Measurements from ENCODE around the gene RBM28. TPM values are rescaled to one million over a fixed set of nuclear protein-coding genes. Genes with fewer than 3 reads are reported as not detected.
A peak's percentile ranks its signal among the peaks of the same experiment; 100 is the strongest.

Gene RBM28, protein sequence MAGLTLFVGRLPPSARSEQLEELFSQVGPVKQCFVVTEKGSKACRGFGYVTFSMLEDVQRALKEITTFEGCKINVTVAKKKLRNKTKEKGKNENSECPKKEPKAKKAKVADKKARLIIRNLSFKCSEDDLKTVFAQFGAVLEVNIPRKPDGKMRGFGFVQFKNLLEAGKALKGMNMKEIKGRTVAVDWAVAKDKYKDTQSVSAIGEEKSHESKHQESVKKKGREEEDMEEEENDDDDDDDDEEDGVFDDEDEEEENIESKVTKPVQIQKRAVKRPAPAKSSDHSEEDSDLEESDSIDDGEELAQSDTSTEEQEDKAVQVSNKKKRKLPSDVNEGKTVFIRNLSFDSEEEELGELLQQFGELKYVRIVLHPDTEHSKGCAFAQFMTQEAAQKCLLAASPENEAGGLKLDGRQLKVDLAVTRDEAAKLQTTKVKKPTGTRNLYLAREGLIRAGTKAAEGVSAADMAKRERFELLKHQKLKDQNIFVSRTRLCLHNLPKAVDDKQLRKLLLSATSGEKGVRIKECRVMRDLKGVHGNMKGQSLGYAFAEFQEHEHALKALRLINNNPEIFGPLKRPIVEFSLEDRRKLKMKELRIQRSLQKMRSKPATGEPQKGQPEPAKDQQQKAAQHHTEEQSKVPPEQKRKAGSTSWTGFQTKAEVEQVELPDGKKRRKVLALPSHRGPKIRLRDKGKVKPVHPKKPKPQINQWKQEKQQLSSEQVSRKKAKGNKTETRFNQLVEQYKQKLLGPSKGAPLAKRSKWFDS
- 62.6 TPM for polyA plus RNA-seq (ENCODE audit: insufficient read length)
- long read RNA-seq, donor 1, full-length matches to known transcripts: 5 of 5 reads
- long read RNA-seq, donor 1, partial matches to known transcripts: 0 of 5 reads
- long read RNA-seq, donor 1, other reads (novel, unspliced or antisense): 0 of 5 reads
- long read RNA-seq, donor 2, full-length matches to known transcripts: 2 of 2 reads
- long read RNA-seq, donor 2, partial matches to known transcripts: 0 of 2 reads
- long read RNA-seq, donor 2, other reads (novel, unspliced or antisense): 0 of 2 reads
- long read RNA-seq, donor 3, full-length matches to known transcripts: 1 of 6 reads
- long read RNA-seq, donor 3, partial matches to known transcripts: 5 of 6 reads
- long read RNA-seq, donor 3, other reads (novel, unspliced or antisense): 0 of 6 reads
- long read RNA-seq, donor 4, partial matches to known transcripts: 0 of 1 reads
- long read RNA-seq, donor 4, other reads (novel, unspliced or antisense): 0 of 1 reads
- long read RNA-seq, donor 5, full-length matches to known transcripts: 2 of 2 reads
- long read RNA-seq, donor 5, partial matches to known transcripts: 0 of 2 reads
- long read RNA-seq, donor 5, other reads (novel, unspliced or antisense): 0 of 2 reads
- long read RNA-seq, donor 6, full-length matches to known transcripts: 1 of 1 reads
- long read RNA-seq, donor 6, partial matches to known transcripts: 0 of 1 reads
- long read RNA-seq, donor 6, other reads (novel, unspliced or antisense): 0 of 1 reads
- long read RNA-seq, donor 7, full-length matches to known transcripts: 1 of 1 reads
- long read RNA-seq, donor 7, partial matches to known transcripts: 0 of 1 reads
- long read RNA-seq, donor 7, other reads (novel, unspliced or antisense): 0 of 1 reads
- long read RNA-seq, donor 8: 0 reads

DNA sequence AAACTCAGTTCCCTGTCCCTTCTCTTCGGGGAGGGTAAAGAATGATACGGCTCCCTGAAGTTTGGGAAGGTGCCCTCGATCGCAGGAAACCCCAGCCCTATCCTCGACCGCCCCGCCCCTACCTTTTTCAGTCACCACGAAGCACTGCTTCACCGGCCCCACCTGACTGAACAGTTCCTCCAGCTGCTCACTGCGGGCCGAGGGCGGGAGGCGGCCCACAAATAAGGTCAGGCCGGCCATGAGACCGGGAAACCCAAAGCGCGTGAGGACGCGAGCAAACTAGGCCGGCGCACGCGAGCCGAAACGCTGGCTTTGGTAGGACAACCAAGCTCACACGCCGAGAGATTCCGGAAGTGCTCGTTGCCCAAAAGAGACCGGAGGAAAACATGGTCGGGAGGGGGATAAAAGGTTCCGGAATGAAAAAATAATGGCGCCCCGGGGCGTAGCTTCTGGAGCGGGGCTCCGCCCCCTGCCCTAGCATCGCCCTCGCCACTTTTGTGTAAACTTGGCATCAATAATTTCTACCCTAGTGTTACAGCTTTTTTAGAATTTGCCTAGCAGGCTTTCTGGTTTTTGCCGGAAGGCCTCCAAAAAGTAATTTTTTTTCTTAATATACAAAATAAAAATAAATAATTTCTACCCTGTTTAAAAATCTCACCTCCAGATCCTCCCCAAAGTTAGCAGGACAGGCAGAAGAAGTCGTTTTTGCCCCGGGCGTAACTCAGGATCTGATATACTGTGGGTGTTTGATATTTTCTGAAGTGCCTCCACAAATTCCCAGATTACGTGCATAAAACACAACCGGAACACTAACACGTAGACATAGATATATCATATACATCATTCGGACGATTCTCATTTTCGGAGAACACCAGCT, at the start of gene RBM28:
Gene RBM28, minus strand, starts transcription at position 355 of the 877 bp plus-strand sequence. Its CDS starts 115 bp downstream, at position 240.
- peak; percentile 94 for DNase-seq

DNA sequence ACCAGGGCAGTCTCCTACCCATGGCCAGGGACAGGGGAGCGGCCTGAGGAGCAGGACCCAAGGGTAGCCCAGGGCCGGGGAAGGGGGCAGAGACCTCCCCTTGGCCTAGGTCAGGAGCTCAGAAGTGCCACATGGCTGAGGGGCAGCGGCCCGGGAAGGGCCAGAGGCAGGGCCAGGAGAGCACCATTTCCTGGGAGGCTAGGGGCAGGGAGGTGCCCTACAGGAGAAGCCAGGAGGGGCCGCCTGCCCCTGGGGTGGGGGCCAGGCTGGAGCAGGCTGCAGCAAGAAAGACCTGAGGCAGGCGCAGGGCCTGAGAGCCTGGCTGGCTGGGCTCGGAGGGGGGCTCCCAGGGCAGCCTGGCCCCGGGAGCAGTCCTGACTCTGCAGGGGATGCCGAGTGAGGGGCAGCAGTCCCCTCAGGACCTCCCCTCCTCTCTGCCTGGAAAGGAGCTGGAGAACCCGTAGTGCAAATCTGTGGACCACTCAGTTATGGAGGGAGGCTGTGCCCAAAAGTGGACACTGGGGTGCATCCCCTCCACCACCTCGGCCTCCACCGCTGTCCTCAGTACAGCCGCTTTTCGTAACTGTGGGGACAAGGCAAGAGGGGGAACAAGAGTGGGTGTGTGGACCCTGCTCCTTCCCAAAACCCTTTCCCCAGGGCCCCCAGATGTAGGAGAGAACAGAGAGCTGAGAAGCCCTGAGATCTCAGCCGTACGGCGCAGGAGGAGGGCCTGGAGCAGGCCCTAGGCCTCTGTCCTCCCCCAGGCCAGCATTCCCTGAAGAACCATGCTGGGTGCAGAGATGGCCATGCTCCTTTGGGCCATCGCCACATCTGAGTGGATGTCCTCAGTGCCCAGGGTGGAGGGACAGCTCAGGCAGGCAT, 49.0 kb upstream of the RBM28 start:
- DNase-seq: no peak

DNA sequence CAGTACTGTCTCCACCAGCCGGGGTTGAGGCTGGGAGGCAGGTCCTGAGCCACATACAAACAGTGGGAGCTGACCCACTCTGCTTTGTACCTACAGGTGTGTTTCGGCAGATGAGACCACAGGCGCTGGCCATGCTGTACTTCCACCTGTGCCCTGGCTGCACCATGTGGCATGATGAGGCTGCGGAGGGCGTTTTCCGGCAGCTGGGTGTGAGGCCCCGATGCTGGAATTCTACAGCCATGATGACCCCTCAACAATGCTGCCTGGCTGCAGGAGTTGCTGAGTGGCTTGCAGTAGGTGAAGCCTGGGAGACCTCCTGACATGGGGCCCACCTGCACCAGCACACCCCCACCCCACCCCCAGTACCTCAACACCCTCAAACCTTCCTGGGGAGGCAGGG, 48.1 kb upstream of the RBM28 start:
- no peak for DNase-seq

DNA sequence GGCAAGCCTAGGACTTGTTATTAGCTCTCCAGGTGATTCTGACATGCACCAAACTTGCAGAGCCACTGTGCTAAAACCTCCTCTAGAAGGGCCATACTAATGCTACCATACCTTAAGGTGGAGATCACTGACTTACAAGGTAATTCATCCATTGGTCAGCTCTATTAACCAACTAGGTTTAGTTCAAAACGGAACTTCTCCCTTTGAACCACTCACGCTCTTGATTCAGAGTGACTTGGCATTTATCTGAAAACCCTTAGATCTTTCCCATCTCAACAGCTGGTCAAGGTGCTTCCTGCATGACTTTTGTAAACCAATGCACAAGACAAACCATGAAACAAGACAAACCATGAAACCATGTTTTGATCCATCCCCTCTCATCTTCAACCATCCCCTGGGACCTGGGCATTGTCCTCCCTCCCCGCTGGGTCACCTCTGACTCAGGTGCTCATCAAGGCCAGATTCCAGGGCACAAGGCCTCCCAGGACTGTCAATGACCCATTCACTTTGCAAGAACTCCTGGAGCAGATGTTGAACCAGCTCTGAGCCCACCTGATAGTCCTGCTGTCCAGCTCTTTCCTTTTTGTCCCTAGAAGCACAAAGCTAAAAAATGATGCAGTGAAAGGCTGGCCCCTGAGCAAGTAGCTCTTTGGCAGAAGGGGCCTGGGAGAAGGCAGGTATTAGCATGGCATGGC, 47.3 kb upstream of the RBM28 start:
- no peak for DNase-seq

DNA sequence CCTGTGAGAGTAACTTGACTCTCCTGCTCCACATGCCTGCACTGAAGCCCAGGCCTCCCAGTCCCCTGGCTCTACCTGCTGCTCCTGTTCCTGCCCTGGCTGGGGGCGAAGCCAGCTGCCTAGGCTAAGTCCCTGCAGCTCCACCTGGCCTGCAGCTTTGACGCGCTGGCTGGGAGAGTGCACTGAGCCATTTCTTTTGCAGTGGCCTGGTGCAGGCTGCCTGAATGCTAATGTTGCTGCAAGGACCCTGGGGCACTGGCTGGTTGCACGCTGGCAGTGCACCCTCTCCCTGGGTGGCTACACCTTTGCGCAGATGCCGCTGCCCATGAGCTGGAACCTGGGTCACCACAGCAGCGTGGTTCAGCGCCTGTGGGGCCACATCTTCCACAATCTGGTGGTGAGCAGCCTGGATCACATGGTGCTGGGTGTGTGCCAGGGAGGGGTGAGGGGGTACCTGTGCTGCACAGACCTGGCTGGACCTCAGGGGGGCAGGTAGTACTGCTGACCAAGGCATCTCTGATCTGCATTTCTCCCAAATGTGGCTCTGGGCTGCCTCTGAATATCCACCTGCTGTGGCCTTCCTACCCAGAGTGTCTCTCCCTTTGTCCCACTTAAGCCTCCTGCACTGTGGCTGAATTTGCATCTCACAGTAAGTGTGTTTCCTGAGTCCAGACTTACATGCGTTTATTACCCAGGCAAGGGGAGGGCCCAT, 46.1 kb upstream of the RBM28 start:
- no peak for DNase-seq

DNA sequence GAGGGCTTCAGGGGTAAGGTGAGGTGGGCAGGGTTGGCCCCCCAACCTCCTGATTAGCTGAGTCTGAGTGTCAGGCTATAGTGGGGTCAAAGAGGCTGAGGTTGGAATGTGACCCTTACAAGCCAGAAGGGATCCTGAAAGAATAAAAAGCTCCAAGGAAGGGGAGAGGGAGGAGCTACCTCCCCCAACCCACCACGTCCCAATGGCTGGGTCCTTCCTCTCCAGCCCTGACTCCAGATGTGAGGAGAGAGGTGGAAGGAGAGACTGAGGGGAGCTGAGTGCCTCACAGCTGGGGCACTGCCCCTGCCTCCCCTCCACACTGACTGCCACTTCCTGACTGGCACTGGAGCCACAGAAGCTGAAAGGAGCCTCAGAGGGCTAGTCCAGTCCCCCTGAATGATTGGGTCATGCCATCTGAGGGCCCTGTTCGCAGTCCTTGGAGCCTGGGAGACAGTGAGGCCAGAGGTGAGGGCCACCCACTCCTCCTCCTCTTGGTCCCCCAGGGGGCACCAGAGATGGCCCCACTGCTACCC, 45.4 kb upstream of the RBM28 start:
- DNase-seq: no peak

DNA sequence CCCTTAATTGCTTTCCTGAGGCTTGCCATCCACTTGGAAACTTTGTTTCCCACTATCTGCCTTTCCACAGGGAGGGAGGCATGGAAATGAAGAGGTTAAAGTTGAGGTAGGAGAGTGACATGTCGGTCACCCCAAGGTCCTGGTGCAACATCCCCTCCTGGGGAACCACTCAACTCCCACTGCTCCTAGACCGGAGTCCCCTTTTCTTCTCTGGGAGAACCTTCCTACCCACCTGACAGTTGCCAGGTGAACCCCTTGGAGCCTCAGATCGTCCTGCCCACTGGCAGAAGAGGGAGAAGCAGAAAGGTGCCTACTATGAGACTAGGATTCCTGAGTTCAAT, 44.4 kb upstream of the RBM28 start:
- no peak for DNase-seq

DNA sequence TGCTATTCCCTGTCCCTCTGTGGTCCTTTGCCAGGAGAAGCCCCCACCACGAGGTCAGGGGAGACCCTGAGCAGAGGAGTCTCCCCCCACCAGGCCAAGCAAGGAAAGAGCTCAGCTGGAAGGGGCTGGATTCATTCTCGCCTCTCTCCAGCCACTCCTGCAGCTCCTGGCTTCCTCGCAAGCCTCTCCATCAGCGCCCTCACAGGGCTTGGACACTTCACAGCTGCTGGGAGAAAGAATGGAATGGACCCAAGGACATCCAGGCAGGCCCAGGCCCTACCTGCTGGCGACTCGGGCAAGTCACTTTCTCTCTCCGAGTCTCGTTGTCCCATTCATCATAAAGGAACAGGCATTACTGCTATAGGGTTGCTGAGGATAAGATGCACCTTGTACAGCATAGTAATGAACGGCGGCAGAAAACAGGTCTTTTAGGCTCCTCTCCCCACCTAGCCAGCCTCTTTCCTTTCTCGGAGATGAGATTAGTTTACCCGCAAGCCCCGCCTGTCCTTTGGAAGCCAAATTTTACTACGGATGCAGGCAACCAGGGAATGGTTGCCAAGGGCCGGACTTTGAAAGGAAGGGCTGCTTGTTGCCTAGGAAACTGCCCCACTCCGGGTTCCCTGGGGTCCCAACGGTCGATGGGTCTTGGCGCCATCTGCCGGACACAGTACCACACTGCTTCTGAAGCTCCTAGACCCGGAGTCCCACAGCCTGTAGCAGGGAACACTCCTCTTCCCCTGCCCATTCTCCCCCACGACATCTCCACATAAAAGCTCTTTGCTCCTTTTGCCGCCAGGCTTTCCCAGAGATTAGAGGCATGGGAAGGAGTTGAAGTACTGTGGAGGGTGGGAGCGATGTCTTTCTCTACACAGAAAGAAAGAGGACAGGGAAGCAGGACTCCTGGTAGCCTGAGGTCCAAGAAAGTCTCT, 43.8 kb upstream of the RBM28 start:
- peak; percentile 71 for DNase-seq

DNA sequence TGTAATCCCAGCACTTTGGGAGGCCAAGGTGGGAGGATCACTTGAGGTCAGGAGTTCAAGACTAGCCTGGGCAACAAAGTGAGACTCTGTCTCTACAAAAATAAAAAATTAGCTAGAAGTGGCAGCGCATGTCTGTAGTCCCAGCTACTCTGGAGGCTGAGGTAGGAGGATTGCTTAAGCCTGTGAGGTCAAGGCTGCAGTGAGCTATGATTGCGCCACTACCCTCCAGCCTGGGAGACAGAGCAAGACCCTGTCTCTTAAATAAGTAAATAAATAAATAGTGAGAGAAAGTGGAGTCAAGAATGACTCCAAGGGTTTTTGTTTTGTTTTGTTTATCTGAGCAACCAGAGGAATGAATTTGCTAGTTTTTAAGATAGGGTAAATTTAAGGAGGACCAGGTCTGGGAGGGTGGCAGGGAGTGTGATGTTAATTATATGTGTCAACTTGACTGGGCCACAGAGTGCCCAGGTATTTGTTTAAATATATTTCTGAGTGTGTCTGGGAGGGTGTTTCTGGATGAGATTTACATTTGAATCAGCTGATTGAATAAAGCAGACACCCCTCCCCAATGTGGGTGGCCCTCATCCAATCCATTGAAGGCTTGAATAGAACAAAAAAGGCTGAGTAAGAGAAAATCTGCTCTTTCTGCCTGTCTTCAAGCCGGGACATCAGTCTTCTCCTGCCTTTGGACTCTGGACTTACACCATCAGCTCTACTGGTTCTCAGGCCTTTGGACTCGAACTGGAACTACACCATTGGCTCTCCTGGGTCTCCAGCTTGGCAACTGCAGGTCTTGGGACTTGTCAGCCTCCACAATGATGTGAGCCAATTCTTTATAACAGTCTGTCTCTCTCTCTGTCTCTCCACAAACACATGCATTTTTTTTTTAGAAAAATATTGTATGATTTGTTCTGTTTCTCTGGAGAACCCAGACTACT, 42.5 kb upstream of the RBM28 start:
- no peak for DNase-seq

DNA sequence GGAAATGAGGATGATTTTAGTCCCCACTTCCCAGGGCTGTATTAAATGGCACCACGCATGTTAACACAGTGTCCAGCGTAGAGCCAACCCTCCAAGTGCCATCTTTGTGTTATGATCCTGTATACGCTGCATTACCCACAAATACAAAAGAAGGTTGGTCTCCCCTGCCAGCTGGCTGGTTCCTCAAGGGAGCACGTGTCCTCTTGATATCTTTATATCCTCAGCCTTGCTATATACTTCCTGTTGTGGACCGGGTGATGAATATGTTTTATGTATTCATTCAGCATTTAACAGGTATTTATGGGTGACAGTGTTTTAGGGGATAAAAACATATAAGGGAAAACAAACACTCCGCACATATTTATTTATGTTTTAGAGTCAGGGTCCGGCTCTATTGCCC, 41.0 kb upstream of the RBM28 start:
- no peak for DNase-seq

DNA sequence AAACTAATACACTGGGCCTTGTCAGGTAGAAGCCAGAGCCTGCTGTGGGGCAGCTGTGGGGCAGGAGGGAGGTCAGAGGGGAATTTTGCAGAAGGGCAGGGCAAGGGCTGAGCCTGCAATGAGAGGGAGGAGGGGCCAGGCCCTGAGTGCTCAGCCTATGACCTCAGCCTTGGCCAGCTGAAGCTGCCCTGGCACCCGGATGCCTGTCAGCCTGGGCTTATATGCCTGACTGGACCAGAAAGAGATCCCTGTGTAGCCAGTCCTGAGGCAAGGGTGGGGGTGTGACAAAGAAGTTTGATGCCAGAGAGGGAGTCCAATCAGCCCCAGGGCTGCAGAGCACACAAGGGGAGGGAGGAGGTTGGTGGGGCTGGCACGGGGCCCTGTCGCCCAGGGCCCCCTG, 40.1 kb upstream of the RBM28 start:
- no peak for DNase-seq

DNA sequence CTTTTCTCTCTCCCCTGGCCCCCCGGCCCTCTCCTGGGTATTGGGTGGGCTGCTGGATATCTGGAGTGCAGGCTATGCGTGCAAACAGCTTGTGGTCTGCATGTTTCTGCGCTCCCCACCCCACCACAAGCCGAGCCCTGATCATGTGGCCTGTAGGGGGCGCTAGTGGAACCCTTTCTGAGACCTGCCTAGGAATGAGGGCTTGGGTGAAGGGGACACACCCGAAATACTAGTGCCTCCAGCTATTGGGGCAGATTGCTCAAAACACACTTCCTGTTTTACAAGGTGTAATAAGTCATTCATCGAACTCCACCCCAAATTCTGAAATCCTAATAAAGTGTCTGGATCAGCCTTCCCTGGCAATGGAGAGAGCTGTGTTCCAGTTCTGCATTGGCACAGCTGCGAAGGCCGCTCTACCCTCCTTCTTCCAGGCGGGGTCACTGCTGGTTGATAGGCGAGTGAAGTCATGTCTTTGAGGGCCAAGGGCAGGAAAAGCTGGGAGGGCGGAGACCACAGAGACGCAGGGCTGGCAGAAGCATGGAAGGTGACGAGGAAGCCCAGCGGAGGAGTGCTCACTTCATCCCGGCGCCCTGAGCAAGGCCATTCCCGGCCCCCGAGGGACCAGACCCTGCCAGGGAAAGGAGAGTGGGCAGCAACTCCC, 37.6 kb upstream of the RBM28 start:
- no peak for DNase-seq

DNA sequence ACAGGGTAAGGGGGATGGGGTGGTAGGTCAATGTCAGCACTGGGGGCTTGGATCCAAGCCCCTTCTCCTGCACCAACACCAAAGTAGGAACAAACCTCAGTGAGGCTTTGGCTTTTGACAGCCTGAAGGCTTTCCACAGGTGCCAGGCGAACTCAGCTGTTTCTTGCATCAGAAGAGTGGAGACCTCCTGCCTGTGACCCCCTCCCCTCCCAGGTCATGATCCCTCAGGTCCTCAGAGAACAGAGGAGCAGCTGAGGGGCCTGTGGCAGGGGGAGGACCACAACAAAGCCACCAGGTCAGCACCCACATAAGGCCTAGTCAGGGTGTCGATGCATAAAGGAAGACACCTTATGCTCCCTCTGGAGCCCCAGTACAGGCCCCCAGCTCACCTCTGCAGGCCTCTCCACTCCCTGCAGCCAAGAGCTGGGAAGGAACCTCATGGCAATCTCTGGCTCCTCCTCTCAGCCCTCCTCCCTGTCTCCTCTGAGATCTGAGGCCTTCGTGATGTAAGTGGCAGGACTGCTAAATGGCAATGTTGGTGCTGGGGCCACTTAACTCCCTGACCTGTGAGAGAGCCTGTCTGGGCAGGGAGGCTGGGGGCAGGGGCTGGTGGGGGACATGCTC, 36.9 kb upstream of the RBM28 start:
- no peak for DNase-seq

DNA sequence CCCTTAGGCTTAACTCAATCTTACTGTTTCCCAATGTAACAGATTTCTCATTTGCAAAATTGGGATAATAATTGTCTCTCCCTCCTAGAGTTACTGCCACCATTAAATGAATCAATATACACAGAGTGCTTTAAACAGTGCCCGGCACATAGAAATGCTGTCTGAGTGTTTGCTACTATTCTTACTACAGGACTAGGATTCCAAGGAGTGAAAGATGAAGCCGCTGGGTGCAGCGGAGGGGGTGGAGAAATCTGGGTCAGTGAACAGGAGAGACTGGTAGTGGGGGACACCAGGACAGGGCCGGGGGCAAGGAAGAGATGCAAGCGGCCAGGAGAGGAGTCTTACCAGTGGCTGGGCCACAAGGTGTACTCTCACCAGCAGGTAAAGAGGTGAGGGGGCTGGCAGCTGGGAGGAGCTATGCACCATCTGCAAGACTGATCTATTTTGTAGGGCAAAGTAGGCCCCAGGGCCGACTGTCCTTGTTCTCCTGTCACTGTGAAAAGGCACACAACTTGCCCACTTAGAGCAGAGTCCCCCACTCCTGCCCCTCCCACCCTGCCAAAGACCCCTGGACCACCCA, 36.3 kb upstream of the RBM28 start:
- no peak for DNase-seq

Measured in left kidney (tissue), 8 donors.